DOHH2 (cell line): Measurements from ENCODE around the gene C1orf35.

Experiments used
- H3F3A ChIP-seq: fragments of 200-600 bp; sonication (generic), shearing (Covaris generic); 2 replicates; pipeline ENCODE4 v1.6.0; 2016; ENCODE audit warnings: antibody characterized with exemption, mild to moderate bottlenecking; ENCODE audit not compliant: control insufficient read depth, insufficient read depth
- H3K27ac ChIP-seq: fragments of 200-600 bp; sonication (generic); 2 replicates; pipeline ENCODE4 v1.5.1; 2014; ENCODE audit warnings: low read depth, mild to moderate bottlenecking, low read length, moderate library complexity
- H3K27me3 ChIP-seq: fragments of 200-600 bp; sonication (generic); 2 replicates; pipeline ENCODE4 v1.6.1; 2014; ENCODE audit warnings: mild to moderate bottlenecking, low read length, mixed read lengths; ENCODE audit not compliant: control insufficient read depth
- H3K36me3 ChIP-seq: fragments of 200-600 bp; sonication (generic); 2 replicates; pipeline ENCODE4 v1.6.1; 2014; ENCODE audit warnings: mild to moderate bottlenecking, low read length, moderate library complexity, mixed read lengths; ENCODE audit not compliant: control insufficient read depth
- H3K4me1 ChIP-seq: fragments of 200-600 bp; sonication (generic); 2 replicates; pipeline ENCODE4 v1.6.1; 2014; ENCODE audit warnings: mild to moderate bottlenecking, low read length, mixed read lengths; ENCODE audit not compliant: control insufficient read depth
- H3K4me2 ChIP-seq: fragments of 200-600 bp; sonication (generic); 2 replicates; pipeline ENCODE4 v1.6.0; 2014; ENCODE audit warnings: mild to moderate bottlenecking, low read length, moderate library complexity
- H3K4me3 ChIP-seq: fragments of 200-600 bp; sonication (generic); 2 replicates; pipeline ENCODE4 v1.5.1; 2014; ENCODE audit warnings: mild to moderate bottlenecking, low read length, mixed read lengths
- H3K79me2 ChIP-seq: fragments of 200-600 bp; sonication (generic); 2 replicates; pipeline ENCODE4 v1.6.1; 2014; ENCODE audit warnings: mild to moderate bottlenecking, low read length, mixed read lengths; ENCODE audit not compliant: control insufficient read depth
- H3K9me2 ChIP-seq: fragments of 200-600 bp; sonication (generic); replicated peaks from 2 replicates; pipeline ENCODE4 v1.6.1; 2014; ENCODE audit warnings: mild to moderate bottlenecking, low read length, mixed read lengths; ENCODE audit not compliant: control insufficient read depth
- H3K9me3 ChIP-seq: fragments of 200-600 bp; sonication (generic); 2 replicates; pipeline ENCODE4 v1.6.1; 2014; ENCODE audit warnings: antibody characterized with exemption, low read length, mixed read lengths; ENCODE audit not compliant: control insufficient read depth, insufficient read depth
- H4K20me1 ChIP-seq: fragments of 200-600 bp; sonication (generic); 2 replicates; pipeline ENCODE4 v1.6.0; 2014; ENCODE audit warnings: low read depth, mild to moderate bottlenecking, antibody characterized with exemption, low read length, moderate library complexity; ENCODE audit not compliant: control insufficient read depth, insufficient read depth
- CTCF ChIP-seq: fragments of 200-600 bp; sonication (generic); IDR thresholded peaks from one replicate; pipeline ENCODE4 v1.5.1; 2014; ENCODE audit warnings: antibody characterized with exemption, mild to moderate bottlenecking, low read depth, low read length; ENCODE audit not compliant: poor library complexity, severe bottlenecking
- EZH2phosphoT487 ChIP-seq: fragments of 200-600 bp; sonication (generic); IDR thresholded peaks from 2 replicates; pipeline ENCODE4 v1.6.1; 2017; ENCODE audit warnings: borderline replicate concordance, mild to moderate bottlenecking, antibody characterized with exemption, low read length, moderate library complexity, mixed read lengths

C1orf35 gene

DNA sequence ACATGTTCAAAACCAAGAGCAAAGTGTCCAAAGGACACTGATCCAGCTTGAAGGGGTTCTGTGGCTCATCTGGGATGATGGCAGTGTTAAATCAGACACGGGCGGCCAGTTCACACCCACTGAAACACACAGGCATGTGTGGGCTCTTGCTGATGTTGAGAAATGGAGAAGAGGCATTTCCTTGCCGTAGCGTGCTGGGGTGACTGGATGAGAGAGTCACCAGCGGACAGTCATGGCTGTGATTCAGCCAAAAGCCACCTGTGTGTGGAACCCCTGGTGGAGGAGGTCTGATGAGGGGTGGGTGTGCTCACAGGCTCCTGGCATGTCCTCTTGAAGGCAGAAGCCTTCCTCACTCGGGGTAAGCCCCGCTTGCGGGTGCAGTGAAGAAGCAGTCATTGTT is 7.2 kb downstream of the C1orf35 start:
- TF ChIP-seq EZH2phosphoT487 (no peak), CTCF (no peak)
- H3K4me1 ChIP-seq: peaks cover 2% of the 10 kb centered on the region
- peaks cover 14% of the 10 kb centered on the region for H4K20me1 ChIP-seq
- H3K4me2 ChIP-seq: no peak overlapping the region
- peaks cover 96% of the 10 kb centered on the region for H3K36me3 ChIP-seq
- H3K9me2 ChIP-seq: no peaks in the 10 kb centered on the region
- H3K4me3 ChIP-seq: no peak overlapping the region
- H3K79me2 ChIP-seq: peaks cover 81% of the 10 kb centered on the region
- no peaks in the 10 kb centered on the region for H3K27me3 ChIP-seq
- peaks cover 37% of the 10 kb centered on the region for H3K9me3 ChIP-seq
- H3F3A ChIP-seq: peaks cover 13% of the 10 kb centered on the region
- H3K27ac ChIP-seq: no peak overlapping the region

GRCh38 chr1:228095161-228095560 is 8.0 kb downstream of the C1orf35 start:
- no peak overlapping the region for H3K4me3 ChIP-seq
- peaks cover 89% of the 10 kb centered on the region for H3K79me2 ChIP-seq
- H3K27me3 ChIP-seq: no peaks in the 10 kb centered on the region
- H4K20me1 ChIP-seq: peaks cover 15% of the 10 kb centered on the region
- H3K36me3 ChIP-seq: peaks cover 99% of the 10 kb centered on the region
- H3K9me3 ChIP-seq: peaks cover 41% of the 10 kb centered on the region
- H3K27ac ChIP-seq: no peak overlapping the region
- H3K4me1 ChIP-seq: no peaks in the 10 kb centered on the region
- H3K9me2 ChIP-seq: no peaks in the 10 kb centered on the region
- no peak for TF ChIP-seq EZH2phosphoT487
- no peak for TF ChIP-seq CTCF
- H3F3A ChIP-seq: peaks cover 7% of the 10 kb centered on the region; the same call in 1 of the 2 replicates
- no peak overlapping the region for H3K4me2 ChIP-seq

DNA sequence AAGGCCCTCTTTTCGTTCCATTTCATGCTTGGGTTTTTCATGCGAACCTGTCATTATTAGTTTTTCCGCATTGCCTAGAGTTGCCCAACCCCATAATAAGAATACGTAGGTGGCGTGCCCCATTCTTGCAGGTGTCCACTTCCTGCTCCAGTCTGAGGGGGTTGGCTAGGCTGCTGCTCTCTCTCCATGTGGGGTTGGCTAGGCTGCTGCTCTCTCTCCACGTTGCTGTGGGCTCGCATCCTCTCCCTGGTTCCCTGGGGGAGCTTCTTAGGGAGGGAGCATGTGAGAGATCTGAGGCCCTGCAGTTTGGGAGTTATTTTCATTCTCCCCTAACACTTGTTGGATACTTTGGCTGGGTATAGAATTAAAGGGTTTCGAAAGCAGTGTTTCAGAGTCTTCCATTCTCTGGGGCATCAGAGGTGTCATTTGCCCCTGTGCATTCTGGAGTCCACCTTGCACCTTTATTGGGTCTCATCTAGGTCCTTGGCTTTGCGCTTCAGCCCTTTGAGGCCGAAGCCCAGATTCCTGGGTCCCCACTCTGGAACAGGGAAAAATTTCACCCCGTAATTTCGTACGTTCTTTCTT is 8.6 kb downstream of the C1orf35 start:
- no peaks in the 10 kb centered on the region for H3K9me2 ChIP-seq
- no peaks in the 10 kb centered on the region for H3K4me1 ChIP-seq
- no peak overlapping the region for H3K4me2 ChIP-seq
- H3F3A ChIP-seq: peaks cover 7% of the 10 kb centered on the region; the same call in 1 of the 2 replicates
- peaks cover 41% of the 10 kb centered on the region for H3K9me3 ChIP-seq
- no peak for TF ChIP-seq EZH2phosphoT487
- no peak for TF ChIP-seq CTCF
- H3K79me2 ChIP-seq: peaks cover 95% of the 10 kb centered on the region
- H4K20me1 ChIP-seq: peaks cover 20% of the 10 kb centered on the region
- H3K36me3 ChIP-seq: peaks cover 99% of the 10 kb centered on the region
- H3K4me3 ChIP-seq: no peak overlapping the region
- no peak overlapping the region for H3K27ac ChIP-seq
- H3K27me3 ChIP-seq: no peaks in the 10 kb centered on the region
